ENCODE results near the gene PRPSAP2. TPM values are rescaled to one million over a fixed set of nuclear protein-coding genes. Genes with fewer than 3 reads are reported as not detected.

PRPSAP2 gene
- total RNA-seq, 4 donors from 2014 or later, result 20.9 to 27.6 (median 23.4) TPM

DNA sequence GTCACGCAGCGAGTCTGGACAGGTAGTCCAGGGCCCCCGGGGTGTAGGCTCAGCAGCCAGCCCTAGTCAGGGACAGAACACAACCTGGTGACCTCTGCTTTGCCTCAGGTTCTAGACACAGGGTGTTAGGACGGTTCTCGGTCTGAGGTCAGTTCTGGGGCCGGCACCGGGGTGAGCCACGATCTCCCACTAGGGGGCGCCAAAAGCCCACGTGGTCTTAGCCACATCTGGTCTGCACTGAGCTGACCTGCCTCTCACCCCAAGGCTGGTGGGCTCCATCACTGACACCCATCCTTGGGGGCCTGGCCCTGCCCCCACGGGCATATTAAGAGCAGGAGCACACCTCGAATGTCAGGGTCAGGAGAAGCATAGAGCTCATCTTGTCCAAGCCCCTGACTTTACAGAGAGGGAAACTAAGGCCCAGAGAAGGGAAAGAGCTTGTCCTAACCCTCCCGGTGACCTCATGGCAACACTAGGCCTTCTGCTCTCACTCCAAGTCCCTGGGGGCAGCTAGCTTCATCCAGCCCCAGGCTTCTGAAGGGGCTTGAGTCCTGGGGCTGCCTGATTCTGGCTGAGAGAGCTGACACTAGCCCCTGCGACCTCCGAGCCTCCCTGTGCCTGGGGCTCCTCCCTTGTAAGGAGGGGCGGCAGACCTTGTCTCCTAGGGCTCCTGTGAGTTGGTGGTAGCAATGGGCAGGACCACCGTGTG lies 103.0 kb downstream of the PRPSAP2 start:
- no peaks in the 10 kb centered on the region for H3K36me3 ChIP-seq
- H3K4me3 ChIP-seq, result no peak overlapping the region
- no peak for TF ChIP-seq POLR2AphosphoS5 (IDR thresholded peaks at IDR 0.05)
- TF ChIP-seq, protein P1, sequence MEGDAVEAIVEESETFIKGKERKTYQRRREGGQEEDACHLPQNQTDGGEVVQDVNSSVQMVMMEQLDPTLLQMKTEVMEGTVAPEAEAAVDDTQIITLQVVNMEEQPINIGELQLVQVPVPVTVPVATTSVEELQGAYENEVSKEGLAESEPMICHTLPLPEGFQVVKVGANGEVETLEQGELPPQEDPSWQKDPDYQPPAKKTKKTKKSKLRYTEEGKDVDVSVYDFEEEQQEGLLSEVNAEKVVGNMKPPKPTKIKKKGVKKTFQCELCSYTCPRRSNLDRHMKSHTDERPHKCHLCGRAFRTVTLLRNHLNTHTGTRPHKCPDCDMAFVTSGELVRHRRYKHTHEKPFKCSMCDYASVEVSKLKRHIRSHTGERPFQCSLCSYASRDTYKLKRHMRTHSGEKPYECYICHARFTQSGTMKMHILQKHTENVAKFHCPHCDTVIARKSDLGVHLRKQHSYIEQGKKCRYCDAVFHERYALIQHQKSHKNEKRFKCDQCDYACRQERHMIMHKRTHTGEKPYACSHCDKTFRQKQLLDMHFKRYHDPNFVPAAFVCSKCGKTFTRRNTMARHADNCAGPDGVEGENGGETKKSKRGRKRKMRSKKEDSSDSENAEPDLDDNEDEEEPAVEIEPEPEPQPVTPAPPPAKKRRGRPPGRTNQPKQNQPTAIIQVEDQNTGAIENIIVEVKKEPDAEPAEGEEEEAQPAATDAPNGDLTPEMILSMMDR (IDR thresholded peaks at IDR 0.05), result peak in 3 of 4 experiments; percentile 82 to 92 (median 88)
- H3K4me1 ChIP-seq, result peaks cover 0 to 17% (median 5%) of the 10 kb centered on the region in 3 donors
- H3K27me3 ChIP-seq, result no peaks in the 10 kb centered on the region
- H3K9me3 ChIP-seq, result no peaks in the 10 kb centered on the region
- WGBS, 2 donors (ENCODE audit: low coverage in 1 of 2), result no CpG with 5 or more reads among the region's 17 CpGs
- H3K27ac ChIP-seq, result no peak overlapping the region
- peak; percentile 83 for ATAC-seq

DNA sequence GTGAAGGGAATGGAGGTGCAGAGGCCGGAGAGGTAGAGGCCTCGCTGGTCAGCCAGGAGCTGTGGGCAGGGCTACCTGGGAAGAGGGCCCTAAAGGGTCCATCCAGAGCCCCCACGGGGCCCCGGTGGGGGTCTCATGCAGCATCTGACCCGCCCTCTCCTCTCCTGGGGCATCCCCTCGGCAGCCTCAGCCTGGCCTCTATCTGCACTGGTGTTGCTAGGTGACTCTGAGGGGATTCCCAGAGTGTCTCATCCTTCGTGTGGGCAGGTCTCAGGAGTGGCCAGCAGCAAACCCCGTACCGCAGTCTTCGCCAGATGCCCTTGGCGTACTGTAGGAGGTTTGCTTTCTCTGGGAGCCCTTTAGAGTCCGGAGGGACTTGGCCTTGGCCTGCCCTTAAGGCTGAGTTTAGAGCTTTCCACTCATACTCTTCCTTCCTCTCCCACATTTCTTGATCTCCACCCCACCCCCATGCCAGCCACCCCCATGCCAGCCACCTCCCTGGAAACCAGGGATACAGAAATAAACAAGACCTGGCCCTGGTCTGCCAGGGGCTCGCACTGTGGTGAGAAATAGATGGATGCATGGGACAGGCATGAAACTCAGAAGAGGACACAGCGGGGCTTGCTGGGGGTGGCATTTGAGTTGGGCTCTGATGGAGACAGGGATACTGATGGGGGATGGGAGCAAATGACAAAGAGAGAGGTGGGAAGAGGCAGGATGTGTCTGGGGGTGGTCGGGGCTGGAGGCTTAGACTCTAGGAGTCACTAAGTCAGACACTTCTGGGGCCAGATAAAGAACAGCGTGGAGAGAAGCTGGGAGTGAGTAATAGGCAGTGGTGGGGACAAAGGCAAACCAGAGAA lies 103.9 kb downstream of the PRPSAP2 start:
- Histone ChIP-seq H3K36me3 (no peaks in the 10 kb centered on the region), H3K4me3 (no peak overlapping the region), H3K27ac (no peak overlapping the region), H3K9me3 (no peaks in the 10 kb centered on the region), H3K4me1 (peaks cover 0 to 17% (median 5%) of the 10 kb centered on the region in 3 donors), H3K27me3 (no peaks in the 10 kb centered on the region)
- 57 to 61% methylated on average over 4 of the region's 16 CpGs for WGBS, 2 donors (ENCODE audit: low coverage in 1 of 2)
- no peak for TF ChIP-seq POLR2A (IDR thresholded peaks at IDR 0.05)
- TF ChIP-seq POLR2AphosphoS5 (IDR thresholded peaks at IDR 0.05), result no peak
- TF ChIP-seq, protein P1 (IDR thresholded peaks at IDR 0.05), result no peak
- TF ChIP-seq EP300 (IDR thresholded peaks at IDR 0.05), result no peak
- no peak for ATAC-seq

DNA sequence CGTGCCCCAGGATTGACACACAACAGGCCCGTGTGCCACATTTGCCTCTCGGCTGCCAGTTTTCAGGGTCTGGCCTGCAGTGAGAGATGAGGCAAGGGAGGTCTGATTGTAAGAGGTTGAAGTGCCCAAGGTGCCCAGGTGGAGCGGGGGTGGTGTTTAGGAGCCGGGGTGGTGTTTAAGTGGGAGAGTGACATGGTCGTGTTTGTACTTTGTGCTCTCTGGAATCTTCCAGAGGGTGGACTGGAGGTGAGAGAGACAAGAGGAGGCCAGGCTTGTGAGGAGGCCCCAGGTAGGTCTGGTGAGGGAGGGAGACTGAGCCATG lies 104.5 kb downstream of the PRPSAP2 start:
- TF ChIP-seq POLR2A (IDR thresholded peaks at IDR 0.05), result no peak
- TF ChIP-seq POLR2AphosphoS5 (IDR thresholded peaks at IDR 0.05), result no peak
- TF ChIP-seq, protein P1 (IDR thresholded peaks at IDR 0.05), result no peak
- TF ChIP-seq EP300 (IDR thresholded peaks at IDR 0.05), result no peak
- Histone ChIP-seq H3K4me3 (no peak overlapping the region), H3K36me3 (no peaks in the 10 kb centered on the region), H3K27me3 (no peaks in the 10 kb centered on the region), H3K9me3 (no peaks in the 10 kb centered on the region), H3K27ac (no peak overlapping the region), H3K4me1 (peaks cover 0 to 17% (median 5%) of the 10 kb centered on the region in 3 donors)
- WGBS, 2 donors (ENCODE audit: low coverage in 1 of 2), result 72 to 78% methylated on average over 3 to 5 of the region's 6 CpGs
- no peak for ATAC-seq

DNA sequence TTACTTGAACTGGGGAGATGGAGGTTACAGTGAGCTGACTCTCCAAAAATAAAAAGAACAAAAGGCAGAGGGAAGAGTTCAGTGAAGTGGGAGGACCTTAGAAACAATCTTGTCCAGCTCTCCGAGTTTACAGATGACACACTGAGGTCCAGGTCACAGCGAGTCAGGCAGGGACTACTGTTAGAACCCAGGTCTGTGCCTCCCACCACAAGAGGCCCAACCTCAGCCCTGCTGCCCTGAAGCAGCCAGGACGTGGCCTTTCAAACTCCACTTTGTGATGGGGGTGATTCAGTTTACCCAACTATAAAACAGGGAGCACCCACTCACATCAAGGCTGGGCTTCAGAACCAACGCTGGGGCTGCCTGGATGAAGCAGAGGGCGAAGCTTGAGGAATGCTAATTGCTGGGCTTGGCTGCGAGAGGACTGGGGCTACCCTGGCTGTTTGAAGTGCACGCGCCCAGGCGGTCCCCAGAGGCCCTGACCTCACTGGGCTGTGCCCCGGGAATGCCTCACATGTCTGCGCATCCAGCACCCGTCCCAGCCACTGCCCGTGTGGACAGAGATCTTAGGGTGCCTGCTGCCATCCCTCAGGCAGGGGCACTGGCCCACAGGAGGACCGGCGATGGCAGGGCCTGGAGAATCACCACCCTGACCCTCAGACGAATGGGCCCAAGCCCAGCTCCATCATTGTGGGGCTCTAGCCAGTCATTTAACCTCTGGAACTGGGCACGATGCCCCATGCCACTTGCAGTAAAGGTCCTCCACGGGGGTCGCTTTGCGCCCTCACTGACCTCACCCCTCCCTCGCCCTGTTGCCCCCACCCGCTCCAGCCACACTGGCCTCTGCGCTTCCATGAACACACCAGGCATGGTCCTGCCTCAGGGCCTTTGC lies 105.4 kb downstream of the PRPSAP2 start:
- Histone ChIP-seq H3K4me3 (no peak overlapping the region), H3K27me3 (no peaks in the 10 kb centered on the region), H3K36me3 (no peaks in the 10 kb centered on the region), H3K4me1 (peaks cover 0 to 17% (median 5%) of the 10 kb centered on the region in 3 donors), H3K27ac (no peak overlapping the region), H3K9me3 (no peaks in the 10 kb centered on the region)
- WGBS, 2 donors (ENCODE audit: low coverage in 1 of 2), result 64 to 78% methylated on average over 5 to 6 of the region's 23 CpGs
- ATAC-seq, result no peak
- TF ChIP-seq, protein P1 (IDR thresholded peaks at IDR 0.05), result no peak
- TF ChIP-seq POLR2AphosphoS5 (IDR thresholded peaks at IDR 0.05) (no peak), EP300 (IDR thresholded peaks at IDR 0.05) (no peak), POLR2A (IDR thresholded peaks at IDR 0.05) (no peak)

Data from gastroesophageal sphincter (tissue), 4 donors.